ENCODE measurements around the gene ERMARD.

ERMARD gene

DNA sequence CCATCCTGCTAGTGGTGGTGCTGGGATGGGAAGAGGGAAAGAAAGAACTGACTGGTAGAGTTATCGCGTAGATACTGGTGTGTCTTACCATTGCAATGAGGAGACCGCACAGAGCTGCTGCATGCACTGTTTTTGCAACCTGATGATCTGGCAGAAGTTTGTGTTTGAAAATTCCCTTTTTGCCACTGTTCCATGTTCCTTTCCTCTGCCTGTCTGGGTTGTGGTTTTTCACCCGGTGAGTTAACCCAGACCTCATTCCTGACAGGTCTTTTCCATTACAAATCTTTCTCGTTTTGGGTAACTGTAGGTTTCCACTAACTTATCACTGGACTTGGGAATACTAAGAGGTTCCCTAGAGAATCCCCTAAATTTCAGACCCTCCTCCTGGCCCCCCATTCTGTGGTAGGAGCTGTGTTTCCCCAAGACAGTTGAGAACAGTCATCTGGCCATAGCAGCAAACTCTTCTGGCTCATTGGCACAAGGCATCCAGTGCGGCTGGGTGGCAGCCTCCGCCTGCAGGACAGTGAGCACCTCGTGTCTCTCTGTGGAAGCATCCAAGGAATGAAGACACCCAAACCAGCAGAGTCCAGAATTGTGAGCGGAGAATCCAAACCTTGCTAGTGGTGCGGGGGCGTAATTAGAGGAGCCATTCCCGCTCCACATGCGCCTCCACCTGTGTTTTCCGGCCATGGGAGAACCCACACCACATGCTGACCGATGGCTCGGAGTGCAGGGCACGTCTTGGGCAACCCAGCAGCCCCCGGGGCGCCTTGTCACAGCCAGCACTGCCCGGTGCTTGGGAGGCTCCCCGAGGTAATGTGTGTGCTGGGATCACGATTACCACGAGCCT lies 32.8 kb downstream of the ERMARD start:
- no peak for DNase-seq

DNA sequence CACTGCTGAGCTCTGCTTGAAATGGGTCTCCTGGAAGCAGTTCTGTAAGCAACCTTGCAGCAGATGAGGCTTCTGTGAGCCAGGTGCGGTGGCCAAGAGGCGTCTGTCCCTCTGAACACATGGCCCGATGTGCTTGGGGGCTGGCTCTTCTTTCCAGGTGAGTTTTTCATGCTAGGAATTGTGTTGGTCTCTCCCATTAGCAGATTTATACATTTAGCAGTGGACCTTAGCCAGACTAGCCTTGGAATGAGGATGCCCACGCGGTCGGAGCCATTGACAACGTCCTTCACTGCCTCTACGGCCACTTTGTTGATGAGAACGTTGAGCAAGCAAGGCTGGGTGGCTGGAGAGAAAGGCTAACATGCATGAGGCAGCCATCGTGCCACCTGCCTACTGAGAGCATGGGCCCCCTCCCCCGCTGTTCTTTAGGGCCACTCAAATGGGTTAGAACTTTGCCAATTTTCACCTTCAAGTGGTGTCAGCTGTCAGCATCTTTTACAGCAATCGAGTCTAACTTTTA lies 33.5 kb downstream of the ERMARD start:
- DNase-seq = no peak

DNA sequence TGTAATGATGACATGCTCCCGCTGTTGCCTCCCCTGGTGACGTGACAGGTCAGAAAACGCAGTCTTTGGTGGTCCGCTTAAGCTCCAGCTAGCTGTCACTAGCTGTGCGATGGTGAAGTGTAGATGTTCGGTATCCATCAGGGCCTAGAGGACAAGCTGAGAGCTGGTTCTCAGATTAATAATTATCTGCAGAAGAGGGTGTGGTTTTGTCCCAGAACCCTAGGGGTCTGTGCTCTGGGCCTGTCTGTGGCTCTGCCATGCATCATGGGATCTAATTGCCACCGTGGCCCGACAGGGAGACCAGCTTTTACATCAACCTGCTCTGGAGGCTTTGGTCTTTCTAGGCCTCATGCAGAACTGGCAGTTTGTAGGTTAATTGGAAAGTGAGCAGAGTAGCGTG lies 34.1 kb downstream of the ERMARD start:
- DNase-seq = no peak

DNA sequence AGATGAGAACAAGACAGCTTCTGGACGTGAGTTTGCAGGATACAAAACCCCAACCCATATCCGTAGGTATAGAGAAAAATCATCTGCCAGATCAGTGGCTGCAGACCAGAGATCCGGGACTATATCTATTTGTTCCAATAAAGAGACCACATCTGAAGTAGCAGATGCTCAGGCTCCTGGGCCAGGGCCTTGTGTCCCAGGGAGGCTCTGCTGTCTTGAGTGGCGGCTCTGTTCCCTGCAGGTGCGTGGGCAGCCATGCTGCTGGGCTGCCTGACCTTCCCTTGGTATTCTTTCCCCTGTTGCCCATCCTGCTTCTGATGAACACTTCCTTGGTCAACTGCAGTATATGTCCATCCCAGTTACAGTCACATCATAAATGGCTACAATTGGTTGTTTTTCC lies 34.9 kb downstream of the ERMARD start:
- no peak for DNase-seq

DNA sequence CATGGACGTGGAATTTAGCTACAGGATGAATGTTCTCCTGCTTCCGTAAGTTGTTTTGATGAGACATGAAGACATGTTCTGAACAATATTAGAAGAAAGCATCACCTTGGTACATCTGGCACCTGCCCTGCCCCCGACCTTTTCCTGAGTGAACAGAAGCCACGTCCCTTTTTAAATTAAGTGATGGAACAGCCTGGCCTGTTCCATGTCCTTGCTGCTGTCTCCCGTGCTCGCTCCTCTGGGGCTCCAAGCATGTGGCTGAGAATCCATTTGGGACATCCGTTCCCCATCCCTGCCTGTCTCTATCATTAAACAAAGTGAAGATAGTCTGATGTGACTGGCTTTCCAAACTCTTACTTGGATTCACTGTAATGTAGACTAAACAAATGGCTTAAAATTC lies 36.4 kb downstream of the ERMARD start:
- no peak for DNase-seq

DNA sequence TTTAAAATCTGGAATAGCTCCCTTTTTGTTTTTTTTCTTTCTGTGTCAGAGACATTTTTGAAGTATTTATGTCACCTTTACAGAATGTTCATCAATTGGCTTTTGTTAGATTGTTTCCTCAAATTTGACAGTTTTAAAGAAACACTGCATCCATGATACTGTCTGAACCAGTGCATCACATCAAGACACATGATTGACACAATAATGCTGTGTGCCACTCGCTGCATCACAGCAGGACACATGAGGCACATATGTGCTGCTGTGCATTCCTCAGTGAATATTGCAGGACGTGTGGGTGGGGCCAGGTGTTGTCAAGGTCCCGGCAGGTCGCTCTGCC lies 37.4 kb downstream of the ERMARD start:
- no peak for DNase-seq

DNA sequence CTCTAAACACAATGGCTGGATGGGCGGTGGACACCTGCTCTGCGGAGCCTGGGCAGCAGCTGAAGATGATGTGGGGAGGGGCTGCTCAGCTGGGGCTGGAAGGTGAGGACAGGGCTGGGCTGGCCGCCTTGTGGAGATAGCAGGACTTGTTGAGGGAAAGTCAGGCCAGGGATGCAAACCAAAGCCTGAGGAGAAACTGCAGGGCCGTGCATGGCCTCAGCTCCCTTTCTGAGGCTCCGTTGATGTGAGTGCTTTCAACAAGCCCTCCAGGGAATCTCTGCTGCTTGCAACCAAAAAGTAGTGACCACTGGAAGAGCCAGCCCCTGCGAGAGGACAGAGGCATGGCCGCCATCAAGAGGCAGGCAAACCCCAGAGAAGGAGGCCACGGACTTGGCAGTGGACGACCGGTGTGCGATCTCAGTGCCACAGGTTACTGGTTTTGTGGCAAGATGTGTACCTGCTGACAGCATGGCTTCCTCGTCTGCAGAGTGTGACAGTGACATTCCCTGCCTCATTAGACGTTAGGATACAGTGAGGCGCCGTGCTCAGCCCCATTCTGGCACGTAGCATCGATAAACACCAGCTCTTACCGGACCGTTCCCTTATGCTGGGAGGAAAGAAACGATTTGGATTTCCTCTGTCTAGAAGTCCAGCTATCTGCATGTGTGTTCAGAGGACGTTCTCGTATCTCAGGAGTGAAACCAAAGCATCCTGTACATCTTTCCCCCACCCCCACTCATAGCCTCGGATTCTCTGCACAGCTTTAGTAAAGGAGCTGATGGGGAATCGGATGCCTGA lies 37.9 kb downstream of the ERMARD start:
- DNase-seq = no peak

DNA sequence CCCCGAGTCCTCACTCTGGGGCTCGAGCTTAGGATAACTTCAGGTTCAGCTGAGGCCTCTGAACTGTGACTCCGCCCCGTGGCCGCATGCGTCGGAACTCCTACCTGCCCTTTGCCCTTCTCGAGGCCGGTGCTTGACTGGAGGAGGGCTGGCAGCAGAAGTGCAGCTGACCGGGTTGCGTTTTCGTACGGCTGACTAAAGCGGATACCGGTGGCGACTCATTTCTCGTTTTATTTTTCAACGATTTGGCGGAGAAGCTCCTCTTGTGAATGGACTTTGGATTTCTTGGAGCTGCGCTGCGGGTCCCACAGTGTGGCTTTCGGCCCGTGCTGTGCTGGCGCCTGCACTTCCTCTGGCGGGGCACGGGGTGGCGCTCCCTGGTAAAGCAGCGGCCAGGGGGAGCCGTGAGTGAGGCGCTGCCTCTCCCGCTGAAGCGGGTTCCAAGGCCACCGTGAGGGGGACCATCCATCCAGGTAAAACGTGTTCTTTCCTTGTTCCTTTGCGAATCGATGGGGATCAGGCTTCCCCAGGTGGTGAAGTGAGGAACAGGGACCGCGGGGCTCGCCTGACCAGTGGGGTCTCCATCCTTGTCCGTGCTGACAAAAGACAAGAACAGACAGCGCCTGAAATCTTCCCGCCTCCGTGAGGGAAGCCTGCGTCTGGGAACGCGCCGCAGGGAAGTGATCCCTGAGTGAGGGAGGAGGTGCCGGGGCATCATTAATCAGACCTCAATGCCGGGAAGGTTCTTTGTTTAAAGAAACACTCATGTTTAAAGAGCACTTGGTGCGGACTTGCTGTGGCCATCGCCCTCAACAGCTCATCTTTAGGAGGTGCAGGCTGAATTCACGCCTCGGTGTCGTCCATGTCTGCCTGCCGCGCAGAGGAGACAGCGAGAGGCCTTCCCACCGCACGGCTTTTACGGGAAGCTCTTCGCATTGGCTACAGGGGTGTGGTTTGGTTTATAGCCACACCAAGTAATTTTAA lies 38.8 kb downstream of the ERMARD start:
- peak; percentile 75 for DNase-seq

DNA sequence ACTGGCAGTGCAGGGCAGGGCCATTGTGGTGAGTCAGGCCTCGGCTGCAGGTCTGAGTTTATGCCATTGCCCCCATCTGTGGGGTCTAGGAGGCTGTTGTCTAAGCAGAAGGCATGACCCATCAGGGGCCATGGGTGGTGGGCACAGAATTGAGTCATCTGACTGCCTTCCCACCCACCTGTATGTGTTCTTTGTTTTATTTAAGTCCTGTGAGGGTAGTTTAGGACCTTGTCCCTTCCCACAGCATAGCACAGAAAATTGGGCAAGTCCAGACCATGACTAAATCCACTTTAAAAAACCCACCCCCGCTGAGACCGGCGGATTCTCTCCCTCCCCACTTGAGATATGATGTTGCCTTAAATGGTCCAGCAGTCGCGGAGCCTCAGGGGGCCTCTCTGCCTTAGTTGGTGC lies 40.3 kb downstream of the ERMARD start:
- DNase-seq = no peak

DNA sequence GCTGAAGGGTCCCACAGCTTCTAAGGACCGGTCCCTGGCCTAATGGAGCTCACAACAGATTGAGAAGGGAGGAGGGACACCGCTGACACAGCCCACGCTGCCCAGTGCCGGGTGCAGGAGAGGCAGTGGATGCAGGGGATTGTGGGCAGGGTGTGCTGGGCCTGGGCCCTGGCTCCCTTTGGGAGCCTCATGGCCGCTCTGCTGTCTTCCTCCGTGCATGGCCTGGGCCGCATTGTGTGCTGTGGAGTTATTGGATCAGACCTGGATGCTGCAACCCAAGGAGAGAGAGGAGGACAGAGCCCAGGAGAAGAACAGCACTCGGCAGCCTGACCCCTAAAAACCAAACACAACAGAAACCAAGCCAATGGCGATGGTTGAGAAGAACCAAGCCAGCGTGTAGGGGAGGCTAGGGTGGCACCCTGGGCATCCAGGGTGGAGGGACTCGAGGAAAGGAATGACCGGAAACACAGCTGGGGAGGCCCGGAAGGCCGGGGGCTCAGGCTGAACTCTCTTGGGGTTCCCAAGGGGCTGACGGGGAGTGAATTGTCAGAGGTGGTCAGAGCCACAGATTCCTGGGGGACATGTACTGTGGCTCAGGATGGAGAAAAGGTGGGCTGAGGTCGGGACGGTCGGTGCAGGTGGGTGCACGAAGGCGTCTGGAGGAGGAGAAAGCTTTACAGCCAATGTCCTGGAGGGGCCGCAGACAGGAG lies 41.0 kb downstream of the ERMARD start:
- no peak for DNase-seq

DNA sequence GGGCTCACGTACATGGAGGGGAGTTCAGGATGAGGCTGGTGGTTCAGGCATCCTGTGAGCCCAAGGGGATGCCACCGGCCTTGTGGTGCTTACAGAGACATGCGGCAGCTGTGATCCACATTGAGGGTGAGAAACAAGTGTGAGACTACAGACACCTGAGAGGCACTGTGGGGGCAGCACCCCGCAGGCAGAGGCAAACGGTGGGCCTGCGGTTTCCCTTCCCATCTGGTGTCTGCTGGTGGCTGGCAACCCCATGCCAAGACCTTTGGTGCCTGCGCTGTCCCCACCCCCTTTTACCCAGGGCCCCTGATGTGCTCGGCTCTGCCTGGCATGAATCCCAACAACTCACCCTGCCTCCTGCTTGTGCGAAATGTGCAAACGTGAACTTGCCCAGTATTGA lies 42.0 kb downstream of the ERMARD start:
- DNase-seq = no peak

DNA sequence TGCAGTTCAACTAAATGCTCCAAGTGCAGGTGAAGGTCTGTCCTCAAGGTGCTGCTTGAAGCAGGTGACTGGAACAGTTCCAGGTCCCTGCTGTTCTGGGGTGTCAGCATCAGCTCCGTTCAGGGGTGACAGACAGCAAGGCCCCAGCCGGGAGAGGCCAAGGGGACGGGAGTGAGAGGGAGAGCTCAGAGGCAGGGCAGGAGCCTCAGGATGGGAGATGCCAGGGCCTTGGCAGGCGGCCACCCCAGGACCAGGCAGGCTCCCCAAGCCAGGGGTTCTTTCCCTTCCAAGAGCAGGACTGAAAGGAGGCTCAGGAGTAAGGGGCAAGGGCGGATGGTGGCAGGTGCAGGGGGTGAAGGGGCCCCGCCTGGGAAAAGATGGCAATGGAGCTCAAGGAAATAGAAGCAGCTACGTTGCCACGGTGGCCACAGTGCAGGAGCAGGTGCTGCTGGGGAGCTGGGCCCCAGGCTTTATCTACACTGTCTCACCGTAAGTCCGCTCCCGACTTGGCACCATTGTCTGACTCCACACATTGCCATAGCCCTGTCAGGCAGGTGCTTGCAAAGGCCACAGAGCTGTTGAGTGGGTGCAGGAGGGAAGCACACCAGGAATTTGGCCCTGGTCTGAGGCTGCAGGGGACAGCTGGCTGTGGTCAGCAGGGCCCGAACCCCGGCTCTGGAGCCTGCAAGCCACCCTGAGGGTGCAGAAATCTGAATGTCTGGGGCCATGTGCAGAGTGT lies 43.1 kb downstream of the ERMARD start:
- no peak for DNase-seq

DNA sequence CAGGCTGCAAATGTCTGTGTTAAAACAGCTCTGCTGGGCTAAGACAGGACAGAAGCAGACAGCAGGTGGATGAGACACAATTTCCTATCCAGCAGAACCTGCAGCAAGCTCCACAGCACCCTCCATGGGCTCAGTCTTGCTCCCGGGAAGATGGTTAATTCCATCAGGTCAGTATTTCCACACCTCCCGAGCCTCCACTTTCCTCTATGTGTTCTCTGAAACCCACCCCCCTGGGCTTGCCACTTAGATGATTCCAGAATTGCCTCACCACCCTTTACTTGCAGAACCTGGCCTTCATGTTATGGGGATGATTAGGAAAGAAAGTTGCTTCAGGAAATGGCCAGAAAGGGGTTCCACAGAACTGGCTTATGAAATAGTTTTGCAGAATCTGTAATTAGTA lies 43.8 kb downstream of the ERMARD start:
- DNase-seq = no peak

DNA sequence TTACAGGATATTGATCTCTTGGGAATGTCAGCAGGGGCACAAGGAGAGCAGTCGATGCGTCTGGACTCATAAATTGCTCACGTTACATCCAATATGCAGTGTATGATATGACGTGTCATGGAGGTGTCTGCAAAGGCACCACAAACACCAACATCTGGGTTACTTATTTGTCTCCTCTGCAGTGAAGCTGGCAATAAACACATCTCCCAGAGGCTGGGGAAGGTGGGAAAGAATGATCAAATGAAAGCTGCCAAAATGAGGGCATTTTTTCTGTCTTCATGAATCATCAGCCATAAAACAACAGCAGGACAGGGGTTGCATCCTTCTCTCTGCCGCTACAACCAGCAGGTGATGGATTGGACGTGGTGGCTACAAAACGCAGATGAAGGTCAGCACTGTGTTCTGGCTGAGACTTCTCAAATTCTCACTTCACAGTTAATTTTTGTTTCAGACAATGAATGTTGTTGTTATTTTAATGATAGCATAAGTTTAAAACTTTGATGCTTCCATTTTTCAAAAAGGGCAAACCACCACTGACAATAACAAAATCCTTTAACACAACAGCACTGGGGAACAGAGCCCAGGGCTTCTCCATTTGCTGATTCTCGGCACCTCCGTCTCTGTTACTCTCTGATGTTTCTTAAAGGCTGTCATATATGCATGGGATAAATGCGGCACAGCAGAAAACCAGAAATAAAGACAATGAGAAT lies 47.5 kb downstream of the ERMARD start:
- DNase-seq = no peak

DNA sequence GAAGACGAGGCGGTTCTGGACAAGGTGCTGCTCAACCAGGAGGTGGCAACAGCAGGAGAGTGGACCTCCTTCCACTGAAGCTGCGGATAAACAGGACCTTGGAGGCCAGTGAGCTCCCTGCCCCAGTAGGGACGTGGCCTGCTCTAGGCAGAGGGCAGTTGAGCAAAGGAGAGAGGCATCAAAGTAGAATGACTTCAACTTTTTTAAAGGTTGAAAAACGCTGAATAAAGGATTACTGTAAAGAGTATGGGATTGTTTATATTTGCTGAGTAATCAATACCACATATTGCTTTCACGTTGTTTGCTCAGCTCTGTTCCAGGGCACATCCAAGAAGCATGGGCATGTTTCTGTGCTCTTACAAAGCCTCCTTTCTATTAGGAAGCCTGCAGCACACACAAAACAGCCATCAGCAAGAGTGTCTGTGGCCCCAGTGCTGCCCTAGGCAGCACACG lies 48.1 kb downstream of the ERMARD start:
- no peak for DNase-seq

DNA sequence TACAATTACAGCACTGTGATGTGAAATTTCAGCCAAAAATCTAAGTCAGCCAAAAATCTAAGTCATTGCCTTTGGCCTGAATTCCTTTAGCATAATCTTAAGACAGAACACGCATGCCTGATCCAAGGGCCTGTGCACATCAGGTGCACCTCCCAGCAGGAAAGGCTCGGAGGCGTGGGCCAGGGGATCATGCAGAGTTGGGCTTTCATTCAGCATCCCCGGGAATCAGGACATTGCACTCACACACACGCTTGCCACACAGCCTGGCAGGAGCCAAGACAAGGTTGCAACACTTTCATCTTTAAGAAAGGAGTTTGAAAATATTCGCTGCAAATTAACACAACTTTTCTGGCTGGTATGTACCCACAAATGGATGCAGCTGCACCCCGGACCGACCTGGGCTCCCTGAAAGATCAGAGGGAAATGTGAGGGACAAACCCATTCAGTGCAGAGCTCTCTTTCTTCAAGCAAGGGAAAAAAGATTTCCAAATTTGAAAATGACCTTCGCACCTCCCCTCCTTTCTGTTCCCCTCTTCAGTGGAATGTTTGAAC lies 48.8 kb downstream of the ERMARD start:
- DNase-seq = no peak

DNA sequence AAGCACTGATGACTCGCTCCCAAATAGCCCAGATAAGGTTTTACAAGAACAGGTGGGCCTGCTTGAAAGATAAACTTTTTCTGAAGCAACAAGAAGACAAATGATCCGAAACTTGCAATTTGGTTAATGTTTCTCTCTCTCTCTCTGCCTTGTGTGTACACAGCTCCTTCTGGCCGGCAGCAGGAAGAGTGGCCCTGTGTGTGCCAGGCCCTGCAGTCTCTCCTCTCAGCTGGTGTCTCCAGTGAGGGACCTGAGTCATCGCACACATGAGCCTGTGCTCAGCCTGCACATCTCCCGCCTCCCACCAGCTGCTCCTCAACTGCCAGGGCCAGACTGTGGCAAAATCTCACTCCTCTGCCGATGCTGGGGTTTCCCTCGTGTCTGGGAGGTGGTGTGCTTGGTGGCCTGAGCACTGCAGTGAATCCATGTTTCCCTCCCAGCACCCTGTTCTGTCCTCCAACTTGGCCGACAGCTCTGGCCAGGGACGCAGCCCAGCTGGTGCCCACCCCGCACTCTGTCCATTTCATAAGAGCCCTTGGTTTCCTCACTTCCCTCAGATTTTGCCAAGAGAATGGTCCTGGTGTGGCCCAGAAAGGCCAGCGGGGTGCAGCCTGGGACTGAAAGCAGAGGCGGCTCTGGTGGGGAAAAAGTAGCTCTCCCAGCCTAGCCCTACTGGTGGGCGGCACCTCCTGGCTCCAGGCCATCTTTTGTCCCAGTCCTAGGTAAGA lies 49.4 kb downstream of the ERMARD start:
- no peak for DNase-seq

DNA sequence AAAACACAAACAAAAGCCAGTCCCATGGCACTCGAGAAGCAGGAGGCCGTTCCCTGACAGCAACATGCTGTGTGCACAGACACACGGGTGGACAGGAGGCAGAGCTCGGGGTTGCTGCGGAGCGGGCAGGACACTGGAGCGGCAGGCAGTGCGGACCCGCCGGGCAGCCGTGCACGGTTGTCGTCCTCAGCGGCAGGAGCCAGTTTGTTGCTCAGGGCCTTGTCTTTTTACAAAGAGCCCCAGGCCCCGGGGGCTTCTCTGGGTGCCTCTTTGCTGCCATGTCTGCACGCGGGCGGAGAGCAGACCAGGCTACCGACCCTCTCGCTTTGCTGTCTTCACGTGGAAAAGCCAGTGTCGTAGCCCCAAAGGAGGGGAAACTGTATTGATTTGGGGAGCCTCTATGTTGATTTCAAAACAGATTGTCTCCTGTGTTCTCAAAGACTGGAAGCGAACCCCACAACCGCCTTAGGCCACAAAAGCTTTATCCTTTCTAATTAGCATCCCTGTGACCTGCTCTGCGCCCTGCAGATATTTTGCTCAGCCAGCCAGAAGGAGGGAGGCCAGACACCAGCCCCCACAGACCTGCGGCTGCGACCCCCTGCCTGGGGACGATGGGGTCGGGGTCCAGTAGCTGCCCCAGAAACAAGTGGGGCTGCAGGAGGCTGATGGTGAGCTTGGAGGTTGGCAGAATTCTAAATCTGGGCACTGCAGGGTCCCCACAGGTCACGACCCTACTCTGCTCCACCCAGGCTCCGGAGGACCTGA lies 50.2 kb downstream of the ERMARD start:
- no peak for DNase-seq

DNA sequence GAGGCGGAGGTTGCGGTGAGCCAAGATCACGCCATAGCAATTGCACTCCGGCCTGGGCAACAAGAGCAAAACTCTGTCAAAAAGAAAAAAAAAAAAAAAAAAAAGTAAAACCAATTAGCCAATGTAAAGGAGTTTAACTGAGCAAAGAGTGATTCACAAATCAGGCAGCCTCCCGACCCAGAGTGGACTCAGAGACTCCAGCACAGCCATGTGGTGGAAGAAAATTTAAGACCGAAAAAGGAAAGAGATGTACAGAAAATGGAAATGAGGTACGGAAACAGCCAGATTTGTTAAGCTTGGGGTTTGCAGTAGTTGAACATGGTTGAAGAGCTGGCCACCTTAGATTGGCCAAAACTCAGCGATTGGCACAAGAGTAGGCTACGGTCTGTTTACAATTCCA lies 51.4 kb downstream of the ERMARD start:
- DNase-seq = no peak
